Activated CD4-positive, alpha-beta T cell treated with anti-CD3 and anti-CD28 coated beads for 48 hours (primary cell): ENCODE data around the gene LRRC75A.
"Not testable (repeated sequence)": the region's sequence is repeated elsewhere in the genome, so short reads cannot be mapped to it uniquely, and the experiment has no call there.

Experiments
- DNase-seq: peaks from one replicate; pipeline ENCODE4 v3.0.0-alpha.2; 2020

The LRRC75A gene

DNA sequence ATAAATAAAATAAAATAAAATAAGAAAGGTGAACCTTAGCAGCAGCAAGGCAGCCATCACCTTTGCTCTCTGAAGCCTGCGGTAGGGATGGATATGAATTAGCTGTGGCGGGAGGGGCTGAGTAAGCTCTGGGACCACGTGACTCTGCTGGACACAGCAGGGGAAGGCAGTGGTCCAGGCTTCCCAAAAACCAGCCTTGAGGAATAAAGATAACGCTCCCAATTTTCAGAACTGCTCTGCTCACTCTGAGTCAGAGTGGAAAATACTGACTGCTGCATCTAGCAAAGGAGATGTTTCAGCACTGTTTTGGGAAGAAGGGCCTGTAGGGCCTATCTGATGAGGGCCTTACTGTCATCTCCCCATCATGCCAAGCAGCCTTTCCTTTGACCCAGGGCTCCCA, 96.1 kb downstream of the LRRC75A start:
- not testable (repeated sequence) for DNase-seq

DNA sequence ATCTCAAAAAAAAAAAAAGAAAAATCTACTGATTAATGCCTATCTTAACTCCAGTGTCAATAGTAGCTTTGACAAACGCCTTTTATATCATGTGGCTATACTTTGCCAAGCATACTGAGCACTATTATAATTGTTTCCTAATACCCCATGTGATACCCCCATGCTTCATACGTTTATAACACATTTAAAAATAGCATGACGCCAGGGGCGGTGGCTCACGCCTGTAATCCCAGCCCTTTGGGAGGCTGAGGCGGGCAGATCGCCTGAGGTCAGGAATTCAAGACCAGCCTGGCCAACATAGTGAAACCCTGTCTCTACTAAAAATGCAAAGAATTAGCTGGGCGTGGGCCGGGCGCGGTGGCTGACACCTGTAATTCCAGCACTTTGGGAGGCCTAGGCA, 99.5 kb downstream of the LRRC75A start:
- not testable (repeated sequence) for DNase-seq
